ENCODE results near the gene HSPB1. TPM values are rescaled to one million over a fixed set of nuclear protein-coding genes. Genes with fewer than 3 reads are reported as not detected.
"Not testable (repeated sequence)": the region's sequence is repeated elsewhere in the genome, so short reads cannot be mapped to it uniquely, and the experiment has no call there.

The HSPB1 gene
- 2.7 TPM for total RNA-seq

DNA sequence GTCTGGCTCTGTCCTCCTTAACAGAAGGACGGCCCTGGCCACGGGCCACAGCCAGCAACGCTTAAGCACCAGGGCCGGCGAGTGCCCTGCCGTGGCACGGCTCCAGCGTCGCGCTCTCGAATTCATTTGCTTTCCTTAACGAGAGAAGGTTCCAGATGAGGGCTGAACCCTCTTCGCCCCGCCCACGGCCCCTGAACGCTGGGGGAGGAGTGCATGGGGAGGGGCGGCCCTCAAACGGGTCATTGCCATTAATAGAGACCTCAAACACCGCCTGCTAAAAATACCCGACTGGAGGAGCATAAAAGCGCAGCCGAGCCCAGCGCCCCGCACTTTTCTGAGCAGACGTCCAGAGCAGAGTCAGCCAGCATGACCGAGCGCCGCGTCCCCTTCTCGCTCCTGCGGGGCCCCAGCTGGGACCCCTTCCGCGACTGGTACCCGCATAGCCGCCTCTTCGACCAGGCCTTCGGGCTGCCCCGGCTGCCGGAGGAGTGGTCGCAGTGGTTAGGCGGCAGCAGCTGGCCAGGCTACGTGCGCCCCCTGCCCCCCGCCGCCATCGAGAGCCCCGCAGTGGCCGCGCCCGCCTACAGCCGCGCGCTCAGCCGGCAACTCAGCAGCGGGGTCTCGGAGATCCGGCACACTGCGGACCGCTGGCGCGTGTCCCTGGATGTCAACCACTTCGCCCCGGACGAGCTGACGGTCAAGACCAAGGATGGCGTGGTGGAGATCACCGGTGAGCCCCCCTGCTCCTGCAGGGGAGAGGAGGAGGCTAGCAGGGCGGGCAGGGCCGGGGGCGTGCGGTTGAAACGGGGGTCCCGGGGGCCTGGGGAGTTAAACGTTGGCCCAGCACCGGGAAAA lies at the start of gene HSPB1:
Gene HSPB1 (plus strand): TSS at position 327 of the 855 bp plus-strand sequence. CDS start 40 bp downstream, at position 367.
- peak; percentile 56 for DNase-seq

DNA sequence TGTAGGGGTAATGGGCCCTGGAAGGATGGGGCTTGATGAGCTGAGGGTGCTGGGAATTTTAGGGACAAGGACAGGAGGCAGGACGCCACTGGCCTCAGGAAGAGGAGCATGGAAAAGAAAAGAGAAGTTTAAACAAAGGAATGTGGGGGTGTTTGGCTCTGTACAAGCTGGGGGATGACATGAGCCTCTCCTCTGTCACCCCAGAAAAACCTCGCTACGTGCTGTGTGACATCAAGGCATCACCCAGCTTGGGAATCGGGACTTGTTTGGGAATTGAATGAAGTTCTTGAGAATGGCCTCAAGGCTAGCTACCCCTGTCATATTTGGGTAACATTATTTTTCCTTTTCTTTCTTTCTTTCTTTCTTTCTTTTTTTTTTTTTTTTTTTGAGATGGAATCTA lies 47.7 kb upstream of the HSPB1 start:
- DNase-seq = no peak

DNA sequence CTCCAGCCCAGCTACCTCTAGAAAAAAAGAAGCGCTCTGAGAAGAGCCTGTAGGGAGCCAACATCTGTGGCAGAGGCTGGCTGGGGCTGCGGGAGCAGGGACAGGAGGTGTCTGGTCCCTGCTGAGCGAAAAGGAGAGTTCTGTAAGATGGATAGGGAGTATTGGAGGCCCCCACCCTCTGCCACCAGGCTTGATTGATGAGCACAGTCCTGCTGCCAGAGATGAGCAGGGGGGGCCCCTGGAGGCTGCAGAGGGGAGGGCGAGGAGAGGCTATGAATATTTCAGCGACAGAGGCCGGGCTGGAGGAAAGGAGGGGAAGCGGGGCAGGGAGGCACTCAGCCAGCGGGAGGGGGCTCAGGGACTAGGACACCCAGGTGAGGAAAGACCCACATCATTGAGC lies 44.5 kb upstream of the HSPB1 start:
- no peak for DNase-seq

DNA sequence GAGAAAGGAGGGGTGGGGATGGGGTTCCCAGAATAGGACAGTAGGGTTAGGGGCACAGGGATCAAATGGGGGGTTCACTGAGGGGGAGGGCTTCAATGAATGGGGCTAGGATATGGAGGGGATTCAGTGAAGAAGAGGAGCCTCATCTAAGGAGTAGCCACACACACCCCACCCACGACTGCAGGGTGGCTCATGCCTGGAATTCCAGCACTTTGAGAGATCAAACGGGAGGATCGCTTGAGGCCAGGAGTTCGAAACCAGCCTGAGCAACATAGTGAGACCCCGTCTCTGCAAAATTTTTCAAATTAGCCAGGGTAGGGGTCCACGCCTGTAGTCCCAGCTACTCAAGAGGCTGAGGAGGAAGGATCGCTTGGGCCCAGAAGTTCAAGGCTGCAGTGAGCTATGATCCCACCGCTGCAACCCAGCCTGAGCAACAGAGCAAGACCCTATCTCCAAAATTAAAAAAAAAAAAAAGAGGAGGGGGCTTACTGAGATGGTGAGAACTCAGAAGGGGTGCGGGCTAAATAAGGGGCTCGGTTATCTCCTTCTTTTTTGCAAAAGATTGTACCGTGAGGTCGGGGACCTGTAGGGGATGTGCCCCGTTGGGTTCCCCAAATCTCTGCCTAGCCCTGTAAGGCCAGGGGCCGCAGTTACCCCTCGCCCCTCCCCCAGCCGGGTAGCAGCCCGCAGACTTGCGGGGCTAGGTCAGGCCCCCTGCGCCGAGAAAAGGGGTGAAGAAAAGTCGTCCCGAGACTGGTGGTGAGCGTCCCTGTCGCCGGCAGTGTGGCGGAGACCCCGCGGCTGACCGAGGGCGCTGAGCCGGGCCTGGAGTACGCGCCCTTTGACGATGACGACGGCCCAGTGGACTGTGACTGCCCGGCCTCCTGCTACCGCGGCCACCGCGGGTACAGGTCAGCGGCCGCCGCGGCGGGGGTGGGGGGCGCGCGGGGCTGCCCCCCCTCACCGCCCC lies 43.1 kb upstream of the HSPB1 start:
- no peak for DNase-seq

DNA sequence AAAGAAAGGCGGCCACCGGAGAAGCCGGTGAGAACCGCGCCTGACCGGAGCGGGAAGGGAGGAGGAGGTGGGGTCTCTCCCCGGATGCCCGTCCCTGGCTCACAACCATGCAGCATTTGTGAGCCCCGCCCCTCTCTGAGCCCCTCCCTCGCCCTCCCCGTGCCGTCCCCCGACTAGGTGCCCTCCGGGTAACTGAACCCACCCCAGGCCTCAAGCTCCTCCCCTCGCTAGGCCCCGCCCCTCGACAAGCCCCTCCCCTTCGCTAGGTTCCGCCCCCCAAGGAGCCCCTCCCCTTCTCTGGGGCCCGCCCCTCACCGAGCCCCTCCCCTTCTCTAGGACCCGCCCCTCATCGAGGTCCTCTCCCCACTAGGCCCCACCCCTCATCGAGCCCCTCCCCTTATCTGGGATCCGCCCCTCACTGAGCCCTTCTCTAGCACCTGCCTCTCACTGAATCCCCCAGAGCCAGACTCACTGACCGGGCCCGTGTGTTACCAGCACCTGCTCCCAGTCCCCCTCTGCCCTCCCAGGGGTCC lies 42.2 kb upstream of the HSPB1 start:
- DNase-seq = no peak

DNA sequence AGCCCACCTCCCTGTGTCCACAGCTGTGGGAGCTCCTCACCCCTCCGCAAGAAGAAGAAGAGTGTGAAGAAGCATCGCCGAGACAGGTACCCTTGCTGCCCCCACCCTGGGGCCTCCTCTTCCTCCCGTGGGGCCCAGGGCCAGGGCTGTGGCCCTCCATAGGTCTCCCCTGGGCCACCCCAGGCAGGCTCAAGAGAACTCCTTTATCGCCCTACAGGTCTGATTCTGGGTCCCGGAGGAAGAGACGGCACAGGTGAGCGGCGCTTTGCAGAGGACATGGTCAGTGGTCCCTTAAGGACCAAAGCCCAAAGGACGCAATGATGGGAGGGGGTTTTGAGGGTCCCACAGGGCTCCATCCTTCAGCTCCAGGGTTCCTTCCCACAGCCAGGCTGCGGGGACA lies 41.1 kb upstream of the HSPB1 start:
- no peak for DNase-seq

DNA sequence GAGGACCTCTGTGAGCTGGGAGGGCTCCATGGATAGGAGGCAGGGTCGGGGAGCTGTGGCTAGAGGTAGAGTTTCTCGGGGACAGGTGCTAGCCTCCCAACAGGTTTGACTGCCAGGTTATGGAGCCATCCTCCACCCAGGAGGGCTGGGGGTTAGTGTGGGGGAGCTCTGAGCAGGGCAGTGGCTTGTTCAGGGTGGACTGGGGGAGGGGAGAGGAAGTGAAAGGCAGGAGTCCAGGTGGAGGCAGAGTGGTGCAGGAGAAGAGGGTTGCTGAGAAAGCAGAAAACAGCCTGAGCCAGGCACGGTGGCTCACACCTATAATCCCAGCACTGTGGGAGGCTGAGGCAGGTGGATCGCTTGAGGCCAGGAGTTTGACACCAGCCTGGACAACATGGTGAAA lies 40.5 kb upstream of the HSPB1 start:
- DNase-seq = no peak

DNA sequence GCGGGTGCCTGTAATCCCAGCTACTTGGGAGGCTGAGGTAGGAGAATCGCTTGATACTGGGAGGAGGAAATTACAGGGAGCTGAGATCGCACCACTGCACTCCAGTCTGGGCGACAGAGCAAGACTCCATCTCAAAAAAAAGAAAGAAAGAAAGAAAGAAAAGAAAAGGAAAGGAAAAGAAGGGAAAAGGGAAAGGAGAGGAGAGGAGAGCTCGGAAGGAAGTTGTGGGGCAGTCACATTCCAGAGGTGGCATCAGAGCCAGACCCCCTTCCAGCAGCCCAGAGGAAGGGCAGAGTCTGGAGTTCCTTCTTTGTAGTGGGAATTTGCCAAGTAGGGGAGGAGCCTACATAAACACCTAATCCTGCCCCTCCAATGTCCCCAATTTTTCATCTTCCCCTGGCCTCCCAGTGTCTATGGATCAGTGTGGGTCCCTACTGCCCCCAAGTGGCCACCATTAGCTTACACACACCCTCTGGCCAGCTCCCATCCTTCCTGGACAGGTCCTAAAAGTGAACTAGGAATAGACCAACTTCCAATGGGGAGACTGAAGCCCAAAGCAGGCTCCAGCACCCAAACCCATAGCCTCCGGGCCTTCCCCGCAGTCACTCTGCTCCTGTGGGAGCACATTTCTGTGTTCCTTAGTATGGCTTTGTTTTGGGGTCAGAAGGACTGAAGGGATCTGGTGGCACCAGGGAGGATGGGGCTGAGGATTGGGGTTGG lies 39.6 kb upstream of the HSPB1 start:
- DNase-seq = peak; percentile 41

DNA sequence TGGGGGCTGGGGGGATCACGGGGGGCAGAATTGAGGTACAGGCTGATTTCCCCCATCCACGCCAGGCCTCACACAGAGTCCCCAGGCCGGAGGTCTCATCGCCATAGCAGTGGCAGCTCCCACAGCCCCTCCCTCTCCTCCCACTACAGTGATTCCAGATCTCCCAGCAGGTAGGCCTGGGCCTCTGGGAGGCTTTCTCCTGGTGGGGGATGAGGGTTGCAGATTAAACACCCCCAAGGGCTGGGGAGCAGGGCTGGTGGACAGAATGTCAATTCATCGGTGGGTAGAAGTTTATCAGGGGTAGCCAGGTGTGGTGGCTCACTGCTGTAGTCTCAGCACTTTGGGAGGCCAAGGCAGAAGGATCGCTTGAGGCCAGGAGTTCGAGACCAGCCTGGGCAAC lies 37.2 kb upstream of the HSPB1 start:
- DNase-seq = no peak

DNA sequence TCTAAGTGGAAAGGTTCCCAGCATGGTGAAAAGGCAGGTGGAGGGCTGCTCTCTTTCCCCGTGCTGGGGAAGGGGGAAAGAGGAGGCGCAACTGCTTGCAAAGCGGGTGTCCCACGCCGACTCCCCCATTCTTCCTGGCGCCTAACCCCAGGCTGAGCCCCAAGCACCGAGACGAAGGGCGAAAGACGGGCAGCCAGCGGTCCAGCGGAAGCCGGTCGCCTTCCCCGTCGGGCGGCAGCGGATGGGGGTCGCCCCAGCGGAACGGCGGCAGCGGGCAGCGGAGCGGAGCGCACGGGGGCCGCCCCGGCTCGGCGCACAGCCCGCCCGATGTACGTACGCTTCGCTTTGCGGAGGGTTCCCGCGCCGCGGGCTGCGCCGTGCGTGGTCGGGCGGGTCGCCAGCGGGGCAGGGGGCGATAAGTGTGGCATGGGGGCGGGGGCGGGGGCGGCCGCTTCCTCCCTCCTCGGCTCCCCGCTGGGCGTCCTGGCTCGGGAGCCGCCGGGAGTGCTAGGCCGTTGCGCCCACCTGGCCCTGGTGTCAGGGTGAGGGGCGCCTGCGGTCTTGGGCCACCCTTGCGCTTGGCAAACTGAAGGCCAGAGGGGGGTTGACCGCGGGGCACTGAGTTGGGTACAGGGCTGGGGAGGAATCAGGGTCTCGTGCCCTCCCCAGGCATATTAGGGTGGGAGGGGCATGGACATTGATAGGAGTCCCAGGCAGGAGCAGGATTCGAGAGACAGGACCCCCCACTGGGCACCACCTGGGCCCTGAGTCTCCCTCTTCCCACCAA lies 35.2 kb upstream of the HSPB1 start:
- no peak for DNase-seq

DNA sequence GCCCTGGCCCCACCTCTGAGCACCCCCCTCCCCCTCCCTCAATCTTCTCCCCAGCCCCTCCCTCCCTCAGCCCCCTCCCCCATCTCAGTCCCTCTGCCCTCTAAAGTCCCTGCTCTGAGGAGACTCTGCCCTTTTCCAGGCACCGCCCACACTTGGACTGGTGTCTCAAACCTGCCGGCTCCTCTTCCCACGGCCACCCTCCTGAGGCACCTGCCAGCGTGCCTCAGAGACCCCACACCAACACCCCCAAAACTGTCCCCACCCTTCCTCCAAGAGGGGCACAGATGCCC lies 34.6 kb upstream of the HSPB1 start:
- no peak for DNase-seq

DNA sequence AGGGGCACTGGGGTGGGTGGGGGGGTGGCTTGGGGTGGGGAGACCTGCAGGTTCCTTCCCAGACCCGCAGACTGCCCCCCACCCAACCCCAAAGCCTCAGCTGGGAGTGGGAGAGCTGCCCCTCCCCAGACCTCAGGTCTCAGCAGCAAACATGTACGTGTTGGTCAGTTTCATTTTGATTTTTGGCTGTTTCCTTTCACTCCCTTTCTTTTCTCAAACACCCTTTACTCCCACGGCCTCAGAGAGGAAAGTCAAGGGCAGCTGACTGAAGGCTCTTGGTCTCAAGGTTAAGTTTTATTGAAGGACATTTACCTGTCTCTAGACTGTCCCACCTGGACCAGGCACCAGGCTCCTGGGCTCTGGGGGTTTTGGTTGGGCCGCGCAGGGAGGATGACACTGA lies 34.1 kb upstream of the HSPB1 start:
- DNase-seq = no peak

DNA sequence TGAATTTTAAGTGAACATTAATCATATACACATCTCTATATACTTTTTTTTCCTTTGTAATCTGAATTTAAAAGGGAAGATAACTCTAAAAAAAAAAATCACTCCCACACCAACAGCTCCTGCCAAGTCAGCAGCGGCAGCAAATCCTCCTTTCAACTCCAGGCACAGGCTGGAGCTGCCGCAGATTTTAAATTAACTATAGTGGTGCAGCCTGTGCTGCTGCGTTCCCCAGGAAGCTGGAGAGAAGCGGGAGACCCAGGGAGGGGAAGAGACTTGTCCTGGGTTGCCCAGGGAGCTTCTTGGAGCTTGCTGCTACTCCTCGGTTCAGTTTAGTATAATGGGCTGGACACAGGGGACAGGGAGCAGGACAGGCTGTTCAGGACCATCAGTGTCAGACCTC lies 32.6 kb upstream of the HSPB1 start:
- peak; percentile 60 for DNase-seq

DNA sequence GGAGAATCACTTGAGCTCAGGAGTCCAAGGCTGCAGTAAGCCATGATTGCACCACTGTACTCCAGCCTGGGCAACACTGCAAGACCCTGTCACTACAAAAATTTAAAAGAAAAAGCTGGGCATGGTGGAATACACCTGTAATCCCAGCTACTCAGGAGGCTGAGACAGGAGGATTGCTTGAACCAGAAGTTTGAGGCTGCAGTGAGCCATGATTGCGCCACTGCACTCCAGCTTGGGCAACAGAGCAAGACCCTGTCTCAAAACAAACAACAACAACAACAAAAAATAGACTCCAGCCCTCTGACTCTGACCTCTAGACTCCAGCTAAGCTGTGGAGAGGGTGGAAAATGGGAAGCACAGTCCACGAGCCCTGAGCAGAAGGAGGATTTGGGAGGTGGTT lies 31.1 kb upstream of the HSPB1 start:
- not testable (repeated sequence) for DNase-seq

DNA sequence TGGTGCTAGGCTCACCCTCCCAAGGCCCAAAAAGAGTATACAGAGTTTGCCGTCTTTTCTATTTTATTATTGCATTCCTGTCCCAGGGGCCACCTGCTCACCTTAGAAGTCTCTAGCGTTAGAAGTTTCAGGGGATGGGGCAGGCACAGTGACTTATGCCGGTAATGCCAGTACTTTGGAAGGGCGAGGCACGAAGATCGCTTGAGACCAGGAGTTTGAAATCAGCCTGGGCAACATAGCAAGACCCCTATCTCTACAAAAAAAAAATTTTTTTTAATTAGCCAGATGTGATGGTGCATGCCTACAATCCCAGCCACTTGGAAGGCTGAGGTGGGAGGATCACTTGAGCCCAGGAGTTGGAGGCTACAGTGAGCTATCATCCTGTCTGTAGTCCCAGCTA lies 30.3 kb upstream of the HSPB1 start:
- DNase-seq = no peak

DNA sequence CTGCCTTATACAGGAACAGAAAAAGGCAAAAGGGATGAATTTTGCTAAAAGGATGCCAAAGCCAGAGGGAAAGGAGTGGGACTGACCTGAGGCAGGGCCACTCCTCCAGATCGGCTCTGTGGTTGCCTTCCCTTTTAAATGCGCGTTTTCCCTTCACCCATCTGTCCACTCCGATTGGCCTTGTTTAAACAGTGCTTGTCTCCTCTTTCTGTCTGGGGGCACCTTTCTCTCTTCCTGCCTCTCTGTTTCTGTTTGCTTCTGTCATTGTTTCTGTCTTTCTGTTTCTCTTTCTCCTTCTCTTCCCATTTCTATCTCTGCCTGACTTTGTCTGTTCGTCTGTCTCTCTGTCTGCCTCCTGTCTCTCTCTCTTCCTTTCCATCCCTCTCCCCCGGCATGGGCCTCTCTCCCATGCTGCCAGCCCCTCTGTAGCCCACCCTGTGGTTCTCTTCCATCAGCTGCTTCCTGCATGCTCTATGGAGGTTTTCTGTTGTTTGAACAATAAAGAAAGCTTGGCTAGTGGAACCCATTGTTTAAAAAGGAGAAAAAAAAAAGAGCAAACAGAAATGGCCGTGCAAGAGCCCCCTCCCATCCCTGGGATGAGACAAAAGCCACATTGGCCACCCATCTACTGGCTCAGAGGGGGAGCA lies 29.5 kb upstream of the HSPB1 start:
- DNase-seq = no peak

DNA sequence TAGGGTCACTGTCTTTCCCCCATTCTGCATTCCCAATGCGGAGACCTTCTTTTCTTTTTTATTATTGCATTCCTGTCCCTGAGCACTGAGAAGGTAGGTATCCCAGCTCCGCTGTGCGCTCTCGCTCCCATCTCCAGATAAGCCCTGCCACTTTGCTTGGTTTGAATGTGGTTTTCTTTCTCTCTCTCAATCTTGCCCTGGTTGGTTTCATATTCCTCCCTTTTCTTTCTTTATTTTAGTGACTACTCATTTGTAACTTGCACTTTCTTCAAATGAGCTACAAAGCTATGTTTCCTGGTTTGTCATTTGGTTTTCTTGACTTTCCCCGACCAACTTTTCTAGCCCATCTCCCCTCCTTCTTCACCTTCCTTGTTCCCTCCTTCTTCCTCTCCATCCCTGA lies 29.0 kb upstream of the HSPB1 start:
- no peak for DNase-seq

DNA sequence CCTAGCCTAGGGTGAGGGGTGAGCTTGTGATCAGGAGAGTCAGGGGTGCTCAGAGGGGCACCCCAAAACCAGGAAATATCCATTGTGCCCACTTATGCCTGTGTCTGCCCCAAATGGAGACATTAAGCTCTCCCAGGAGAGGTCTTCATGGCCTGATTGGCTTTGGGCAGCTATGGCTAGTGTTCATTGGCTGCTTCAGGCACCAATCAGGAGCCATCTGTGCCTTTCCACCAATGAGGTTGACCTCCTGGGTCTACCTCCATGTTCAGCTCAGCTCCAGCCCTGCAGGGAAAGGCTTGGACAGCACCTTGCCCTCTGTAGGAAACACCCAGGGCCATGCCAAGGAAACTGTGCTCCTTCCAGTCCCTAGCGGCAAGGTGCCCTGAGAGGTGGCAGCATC lies 23.9 kb upstream of the HSPB1 start:
- no peak for DNase-seq

DNA sequence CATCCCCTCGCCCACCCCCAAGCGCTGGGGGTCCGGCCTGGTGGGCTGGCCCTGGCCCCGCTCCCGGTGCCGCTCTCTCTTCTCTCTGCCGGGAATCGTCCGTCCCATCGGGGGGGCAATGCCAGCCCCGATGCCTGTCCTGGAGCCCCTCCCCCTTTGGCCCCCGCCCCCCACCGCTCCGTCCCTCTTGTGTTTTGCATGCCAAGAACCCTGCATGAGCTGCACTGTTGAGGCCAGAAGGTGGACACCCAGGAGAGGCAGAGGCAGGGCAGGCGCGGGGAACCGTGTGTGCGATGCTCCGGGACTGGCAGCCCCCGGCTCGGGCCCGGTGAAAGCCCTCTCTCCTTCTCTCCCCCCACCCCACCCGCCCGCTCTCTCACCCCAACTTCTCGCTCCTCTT lies 22.1 kb upstream of the HSPB1 start:
- DNase-seq = no peak

DNA sequence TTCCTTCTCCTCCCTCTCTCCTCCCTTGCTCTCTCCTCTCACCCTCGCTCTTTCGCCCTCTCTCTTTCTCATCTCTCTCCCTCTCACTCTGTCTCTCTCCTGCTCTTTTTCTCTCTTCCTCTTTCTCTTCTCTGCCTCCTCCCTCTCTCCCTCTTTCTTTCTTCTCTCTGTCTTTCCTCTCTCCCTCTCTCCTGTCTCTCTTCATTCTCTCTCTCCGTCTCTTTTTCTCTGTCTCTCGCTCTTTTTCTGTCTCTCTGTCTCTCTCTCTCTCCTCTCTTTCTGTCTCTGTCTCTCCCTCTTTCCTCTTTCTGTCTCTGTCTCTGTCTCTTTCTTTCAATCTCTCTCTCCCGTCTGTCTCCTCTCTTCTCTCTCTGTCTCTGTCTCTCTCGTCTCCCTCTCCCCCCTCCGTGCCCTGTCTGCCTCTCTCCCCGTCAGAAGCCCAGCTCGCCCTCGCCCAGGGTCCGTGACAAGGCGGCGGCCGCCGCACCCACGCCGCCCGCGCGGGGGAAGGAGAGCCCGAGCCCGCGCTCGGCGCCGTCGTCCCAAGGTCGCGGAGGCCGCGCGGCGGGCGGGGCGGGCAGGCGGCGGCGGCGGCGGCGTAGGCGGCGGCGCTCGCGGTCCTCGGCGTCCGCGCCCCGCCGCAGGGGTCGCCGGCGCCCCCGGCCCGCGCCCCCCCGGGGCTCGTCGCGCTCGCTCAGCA lies 21.3 kb upstream of the HSPB1 start:
- no peak for DNase-seq
